DND-41 (cell line): ENCODE measurements around the gene SYNE4.

ENCODE experiments used
- EZH2 ChIP-seq: IDR thresholded peaks from 3 replicates; pipeline ENCODE4 v1.6.1; 2012; ENCODE audit warnings: borderline replicate concordance, low read depth, mild to moderate bottlenecking, moderate library complexity, low read length, inconsistent platforms; ENCODE audit not compliant: severe bottlenecking
- TF ChIP-seq, protein P1 (sequence below): IDR thresholded peaks from 2 replicates; pipeline ENCODE4 v1.5.1; 2012; ENCODE audit warnings: borderline replicate concordance, low read length, moderate library complexity, mild to moderate bottlenecking; ENCODE audit not compliant: poor library complexity, severe bottlenecking; ENCODE audit errors: extremely low read depth

DNA sequence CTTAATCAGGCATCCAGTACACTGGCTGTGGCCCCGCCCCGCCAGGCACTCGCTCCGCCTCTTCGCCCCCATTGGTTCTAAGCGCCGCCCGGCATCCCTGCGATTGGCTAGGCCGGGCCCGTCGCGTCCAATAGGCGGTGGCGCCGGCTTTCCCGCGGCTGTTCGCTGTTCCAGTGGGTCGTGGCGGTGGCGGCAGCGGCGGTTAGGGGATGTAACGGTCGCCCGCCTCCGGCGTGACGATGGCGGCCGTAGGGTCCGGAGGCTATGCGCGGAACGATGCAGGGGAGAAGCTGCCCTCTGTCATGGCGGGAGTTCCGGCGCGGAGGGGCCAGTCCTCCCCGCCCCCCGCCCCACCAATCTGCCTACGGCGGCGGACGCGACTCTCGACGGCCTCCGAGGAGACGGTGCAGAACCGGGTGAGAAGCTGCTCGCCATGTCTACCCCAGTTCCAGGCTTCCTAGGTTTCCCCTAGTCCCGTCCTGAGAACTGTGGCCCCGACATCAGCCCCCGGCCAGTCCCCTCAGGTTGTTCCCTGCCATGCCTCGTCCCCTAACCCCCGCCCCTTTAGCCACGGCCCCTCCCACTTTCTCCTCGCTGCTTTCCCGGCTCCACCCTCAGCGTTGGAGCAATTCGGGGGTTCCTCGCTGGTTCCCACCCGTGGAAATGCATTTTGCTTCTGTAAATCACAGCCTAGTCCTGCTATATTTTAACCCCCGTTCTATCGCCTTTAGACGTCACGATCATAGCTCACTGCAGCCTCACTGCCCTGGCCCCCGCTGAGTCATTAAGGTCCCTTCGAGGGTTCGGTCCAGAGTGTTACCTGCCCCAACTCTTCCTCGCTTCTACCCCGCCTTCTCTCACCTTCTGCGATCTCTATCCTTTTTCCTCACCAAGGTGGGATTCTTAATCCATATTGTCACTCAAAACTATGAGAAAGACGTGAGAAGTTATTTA, 46.4 kb upstream of the SYNE4 start, which contains the start of gene WDR62:
- TF ChIP-seq, protein P1, sequence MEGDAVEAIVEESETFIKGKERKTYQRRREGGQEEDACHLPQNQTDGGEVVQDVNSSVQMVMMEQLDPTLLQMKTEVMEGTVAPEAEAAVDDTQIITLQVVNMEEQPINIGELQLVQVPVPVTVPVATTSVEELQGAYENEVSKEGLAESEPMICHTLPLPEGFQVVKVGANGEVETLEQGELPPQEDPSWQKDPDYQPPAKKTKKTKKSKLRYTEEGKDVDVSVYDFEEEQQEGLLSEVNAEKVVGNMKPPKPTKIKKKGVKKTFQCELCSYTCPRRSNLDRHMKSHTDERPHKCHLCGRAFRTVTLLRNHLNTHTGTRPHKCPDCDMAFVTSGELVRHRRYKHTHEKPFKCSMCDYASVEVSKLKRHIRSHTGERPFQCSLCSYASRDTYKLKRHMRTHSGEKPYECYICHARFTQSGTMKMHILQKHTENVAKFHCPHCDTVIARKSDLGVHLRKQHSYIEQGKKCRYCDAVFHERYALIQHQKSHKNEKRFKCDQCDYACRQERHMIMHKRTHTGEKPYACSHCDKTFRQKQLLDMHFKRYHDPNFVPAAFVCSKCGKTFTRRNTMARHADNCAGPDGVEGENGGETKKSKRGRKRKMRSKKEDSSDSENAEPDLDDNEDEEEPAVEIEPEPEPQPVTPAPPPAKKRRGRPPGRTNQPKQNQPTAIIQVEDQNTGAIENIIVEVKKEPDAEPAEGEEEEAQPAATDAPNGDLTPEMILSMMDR: no peak
- TF ChIP-seq EZH2: no peak
